SIG-M5 treated with dmso at 0.1 percent for 504 hours (cell line): ENCODE measurements around the gene MEPCE.

Experiments
- DNase-seq: peaks from one replicate; lab custom pipeline; 2025; ENCODE audit not compliant: unreplicated experiment; lab: John Stamatoyannopoulos, UW

Gene MEPCE

DNA sequence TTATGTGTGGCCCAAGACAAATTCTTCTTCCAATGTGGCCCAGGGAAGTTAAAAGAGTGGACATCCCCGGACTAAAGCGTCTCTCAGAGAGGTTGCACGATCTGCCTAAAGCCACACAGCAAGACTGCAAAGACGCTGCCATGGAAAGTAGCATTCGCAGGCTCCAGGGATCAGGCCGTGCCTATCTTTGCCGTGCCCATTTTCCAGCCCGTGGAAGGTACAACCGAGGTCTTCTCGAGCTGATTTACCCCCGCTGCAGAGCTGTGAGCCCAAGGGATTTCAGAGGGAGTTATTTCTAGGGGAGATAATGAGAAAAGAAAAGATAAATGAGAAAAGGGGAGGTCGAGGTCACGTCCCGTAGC is 53.1 kb downstream of the MEPCE start:
- no peak for DNase-seq

DNA sequence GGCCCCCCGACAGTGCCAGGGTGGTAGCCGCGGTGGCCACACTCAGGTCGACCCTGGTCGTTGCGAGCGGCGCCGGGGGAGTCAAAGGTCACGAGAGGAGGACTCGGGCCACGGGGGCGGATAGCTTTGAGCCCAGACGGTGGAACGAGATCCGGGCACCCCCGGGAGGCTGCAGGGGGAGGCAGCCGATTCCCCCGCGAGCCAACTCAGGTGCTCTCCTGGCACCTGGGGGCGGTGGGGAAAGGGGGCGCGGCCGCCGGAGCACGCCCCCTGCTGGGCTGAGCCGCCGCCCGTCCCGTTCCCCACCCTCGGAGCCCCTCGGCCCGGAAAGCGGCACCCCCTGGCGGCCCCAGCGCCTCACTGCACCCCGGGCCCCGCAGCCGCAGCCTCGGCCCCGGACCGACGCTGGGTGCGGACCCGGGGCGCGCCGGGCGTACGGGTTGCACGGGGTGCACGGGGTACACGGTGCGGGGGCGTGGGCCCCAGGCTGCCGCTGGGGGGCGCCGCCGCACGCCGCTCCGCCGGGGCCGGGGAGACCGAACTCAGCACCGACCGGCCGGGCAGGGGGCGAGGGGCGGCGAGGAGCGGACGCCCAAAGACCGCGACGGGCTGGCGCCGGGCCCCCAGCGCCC is 53.6 kb downstream of the MEPCE start:
- peak; percentile 38 for DNase-seq
